Measurements from ENCODE around the gene TANC1.

DNA sequence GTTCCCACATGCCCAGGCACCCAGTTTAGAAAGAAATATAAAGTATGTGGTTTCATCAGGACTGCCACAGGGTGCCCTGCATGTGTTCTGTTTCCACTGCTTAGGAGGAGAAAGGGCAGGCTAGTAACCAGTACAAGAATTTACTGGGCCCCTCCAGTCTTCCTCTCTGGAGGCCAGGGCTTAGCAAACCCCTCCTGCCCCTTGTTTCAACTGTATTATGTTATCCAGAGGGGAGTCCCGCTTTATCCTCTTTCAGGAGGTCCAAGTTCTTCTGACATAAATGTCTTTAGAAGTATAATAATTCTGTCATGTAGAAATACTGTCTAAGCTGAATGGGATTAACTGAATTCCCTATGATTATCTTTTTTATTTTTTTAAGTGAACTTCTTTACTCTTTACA is 185.9 kb downstream of the TANC1 start:
- TF ChIP-seq CTCF (IDR thresholded peaks at IDR 0.05; ENCODE audit: extremely low read depth in 1 of 2, insufficient read depth in 1 of 2, low read depth in 1 of 2, low read length in 2 of 2) (no peak), EZH2 (IDR thresholded peaks at IDR 0.05; ENCODE audit: borderline replicate concordance, low read depth, low read length, severe bottlenecking) (no peak), MYC (IDR thresholded peaks at IDR 0.05; ENCODE audit: low read depth, low read length) (no peak)
